A673 (cell line): ENCODE measurements around the gene SLC48A1. TPM values are rescaled to one million over a fixed set of nuclear protein-coding genes. Genes with fewer than 3 reads are reported as not detected.
A peak's percentile ranks its signal among the peaks of the same experiment; 100 is the strongest.

ENCODE experiments used
- BruUV-seq: library from RNA; stranded (reverse); fragments of 400-500 nt; replicated peaks from 2 replicates; lab custom pipeline; 2021; lab: Mats Ljungman, UMichigan
- CTCF ChIA-PET: fragments of 300-600 bp; sonication (Branson Sonifier 250); formaldehyde crosslinking; loops from one replicate; lab custom pipeline; 2022; ENCODE audit warnings: antibody characterized with exemption; lab: Charles Lee
- POLR2A ChIA-PET: fragments of 300-600 bp; sonication (Branson Sonifier 250); formaldehyde crosslinking; loops from one replicate; lab custom pipeline; 2022; ENCODE audit warnings: antibody characterized with exemption; ENCODE audit not compliant: low non-redundant PET; lab: Charles Lee
- DNase-seq: peaks from one replicate; pipeline ENCODE4 v3.0.0-alpha.2; 2015; ENCODE audit warnings: low spot score
- H3K27ac ChIP-seq: fragments of 200-600 bp; sonication (generic); 2 replicates; pipeline ENCODE4 v1.5.1; 2016; ENCODE audit warnings: mixed run types, low read depth, mild to moderate bottlenecking, mixed read lengths, antibody characterized with exemption, low read length; ENCODE audit not compliant: poor library complexity, severe bottlenecking
- H3K27me3 ChIP-seq: fragments of 200-600 bp; sonication (generic); replicated peaks from 2 replicates; pipeline ENCODE4 v1.6.1; 2017; ENCODE audit warnings: mixed run types, low read depth, mild to moderate bottlenecking, mixed read lengths, antibody characterized with exemption, low read length; ENCODE audit not compliant: insufficient read depth, poor library complexity
- H3K36me3 ChIP-seq: fragments of 200-600 bp; sonication (generic); 2 replicates; pipeline ENCODE4 v1.6.1; 2016; ENCODE audit warnings: mixed run types, mild to moderate bottlenecking, mixed read lengths, antibody characterized with exemption, low read length; ENCODE audit not compliant: insufficient read depth, poor library complexity, severe bottlenecking
- H3K4me1 ChIP-seq: fragments of 200-600 bp; sonication (generic); 2 replicates; pipeline ENCODE4 v1.6.1; 2017; ENCODE audit warnings: mixed run types, mild to moderate bottlenecking, mixed read lengths, antibody characterized with exemption, low read length; ENCODE audit not compliant: insufficient read depth, poor library complexity, severe bottlenecking
- H3K4me3 ChIP-seq: fragments of 200-600 bp; sonication (generic); 2 replicates; pipeline ENCODE4 v1.5.1; 2016; ENCODE audit warnings: low read depth, mixed run types, mild to moderate bottlenecking, mixed read lengths, low read length; ENCODE audit not compliant: poor library complexity, severe bottlenecking
- H3K9me3 ChIP-seq: fragments of 200-600 bp; sonication (generic); 2 replicates; pipeline ENCODE4 v1.6.1; 2016; ENCODE audit warnings: mixed run types, low read depth, mild to moderate bottlenecking, mixed read lengths, antibody characterized with exemption, low read length; ENCODE audit not compliant: poor library complexity, severe bottlenecking
- EZH2 ChIP-seq: fragments of 200-600 bp; sonication (generic); IDR thresholded peaks from 2 replicates; pipeline ENCODE4 v1.6.1; 2017; ENCODE audit warnings: borderline replicate concordance, low read depth, mild to moderate bottlenecking, mixed read lengths, antibody characterized with exemption, low read length; ENCODE audit not compliant: poor library complexity, severe bottlenecking
- intact Hi-C: fragments of 100-400 bp; cut with micrococcal nuclease; formaldehyde crosslinking; loops from one replicate; pipeline ENCODE4 v1.10.0; 2022; ENCODE audit not compliant: unreplicated experiment
- total RNA-seq: library from RNA; stranded (reverse); gene quantifications from 2 replicates; pipeline ENCODE4 v1.2.3, GENCODE V29; 2021
- TF ChIP-seq, protein P1 (sequence below): fragments of 300-800, 200-600 bp; sonication (generic); conservative IDR thresholded peaks from 2 replicates; pipeline ENCODE4 v1.5.1; 2017; ENCODE audit warnings: low read depth, mild to moderate bottlenecking, antibody characterized with exemption, low read length, moderate library complexity, mixed read lengths

Gene SLC48A1
- total RNA-seq, 1 experiment from 2014 or later: 39.3 TPM

GRCh38 chr12:47735649-47736048 lies 37.4 kb upstream of the SLC48A1 start:
- BruUV-seq: no TSS peak
- no peak overlapping the region for H3K4me3 ChIP-seq
- intact Hi-C loops: no loop called here
- H3K27ac ChIP-seq: peak overlapping the region; percentile 37
- DNase-seq: no peak
- H3K4me1 ChIP-seq: peaks cover 22% of the 10 kb centered on the region
- CTCF ChIA-PET: no interaction called here
- no peaks in the 10 kb centered on the region for H3K27me3 ChIP-seq
- POLR2A ChIA-PET: no interaction called here
- TF ChIP-seq EZH2: no peak
- TF ChIP-seq, protein P1, sequence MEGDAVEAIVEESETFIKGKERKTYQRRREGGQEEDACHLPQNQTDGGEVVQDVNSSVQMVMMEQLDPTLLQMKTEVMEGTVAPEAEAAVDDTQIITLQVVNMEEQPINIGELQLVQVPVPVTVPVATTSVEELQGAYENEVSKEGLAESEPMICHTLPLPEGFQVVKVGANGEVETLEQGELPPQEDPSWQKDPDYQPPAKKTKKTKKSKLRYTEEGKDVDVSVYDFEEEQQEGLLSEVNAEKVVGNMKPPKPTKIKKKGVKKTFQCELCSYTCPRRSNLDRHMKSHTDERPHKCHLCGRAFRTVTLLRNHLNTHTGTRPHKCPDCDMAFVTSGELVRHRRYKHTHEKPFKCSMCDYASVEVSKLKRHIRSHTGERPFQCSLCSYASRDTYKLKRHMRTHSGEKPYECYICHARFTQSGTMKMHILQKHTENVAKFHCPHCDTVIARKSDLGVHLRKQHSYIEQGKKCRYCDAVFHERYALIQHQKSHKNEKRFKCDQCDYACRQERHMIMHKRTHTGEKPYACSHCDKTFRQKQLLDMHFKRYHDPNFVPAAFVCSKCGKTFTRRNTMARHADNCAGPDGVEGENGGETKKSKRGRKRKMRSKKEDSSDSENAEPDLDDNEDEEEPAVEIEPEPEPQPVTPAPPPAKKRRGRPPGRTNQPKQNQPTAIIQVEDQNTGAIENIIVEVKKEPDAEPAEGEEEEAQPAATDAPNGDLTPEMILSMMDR: no peak
- H3K9me3 ChIP-seq: no peaks in the 10 kb centered on the region
- H3K36me3 ChIP-seq: no peaks in the 10 kb centered on the region

DNA sequence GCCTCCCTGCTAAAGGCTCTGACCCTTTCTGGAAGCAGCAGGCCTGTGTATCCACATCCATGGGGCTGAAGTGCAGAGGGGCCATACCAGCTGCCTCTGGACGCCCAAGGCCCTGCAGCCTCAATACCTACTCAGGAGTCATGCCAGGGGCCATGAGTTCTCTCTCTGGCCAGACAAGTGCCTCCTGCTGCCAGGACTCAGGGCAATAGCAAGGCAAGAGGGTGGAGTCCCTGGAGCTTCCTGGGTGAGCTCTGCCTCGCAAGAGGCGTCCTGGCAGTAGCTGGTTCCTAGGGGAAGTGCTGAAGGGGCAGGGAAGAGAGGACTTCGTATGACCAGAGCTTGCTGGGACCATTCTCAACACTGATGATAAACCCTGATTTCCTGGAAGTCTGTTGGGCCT lies 36.8 kb upstream of the SLC48A1 start:
- BruUV-seq: no TSS peak
- no peak overlapping the region for H3K27ac ChIP-seq
- no peaks in the 10 kb centered on the region for H3K36me3 ChIP-seq
- H3K27me3 ChIP-seq: no peaks in the 10 kb centered on the region
- H3K4me1 ChIP-seq: peaks cover 28% of the 10 kb centered on the region
- no peaks in the 10 kb centered on the region for H3K9me3 ChIP-seq
- no peak for DNase-seq
- TF ChIP-seq, protein P1: no peak
- no peak for TF ChIP-seq EZH2
- ChIA-PET POLR2A (interaction anchor here (0.6 kb wide), 1 partner anchor 14 kb away, joined by 3 read pairs; no protein-coding TSS in a partner anchor), CTCF (no interaction called here)
- H3K4me3 ChIP-seq: no peak overlapping the region
- intact Hi-C loops: no loop called here

DNA sequence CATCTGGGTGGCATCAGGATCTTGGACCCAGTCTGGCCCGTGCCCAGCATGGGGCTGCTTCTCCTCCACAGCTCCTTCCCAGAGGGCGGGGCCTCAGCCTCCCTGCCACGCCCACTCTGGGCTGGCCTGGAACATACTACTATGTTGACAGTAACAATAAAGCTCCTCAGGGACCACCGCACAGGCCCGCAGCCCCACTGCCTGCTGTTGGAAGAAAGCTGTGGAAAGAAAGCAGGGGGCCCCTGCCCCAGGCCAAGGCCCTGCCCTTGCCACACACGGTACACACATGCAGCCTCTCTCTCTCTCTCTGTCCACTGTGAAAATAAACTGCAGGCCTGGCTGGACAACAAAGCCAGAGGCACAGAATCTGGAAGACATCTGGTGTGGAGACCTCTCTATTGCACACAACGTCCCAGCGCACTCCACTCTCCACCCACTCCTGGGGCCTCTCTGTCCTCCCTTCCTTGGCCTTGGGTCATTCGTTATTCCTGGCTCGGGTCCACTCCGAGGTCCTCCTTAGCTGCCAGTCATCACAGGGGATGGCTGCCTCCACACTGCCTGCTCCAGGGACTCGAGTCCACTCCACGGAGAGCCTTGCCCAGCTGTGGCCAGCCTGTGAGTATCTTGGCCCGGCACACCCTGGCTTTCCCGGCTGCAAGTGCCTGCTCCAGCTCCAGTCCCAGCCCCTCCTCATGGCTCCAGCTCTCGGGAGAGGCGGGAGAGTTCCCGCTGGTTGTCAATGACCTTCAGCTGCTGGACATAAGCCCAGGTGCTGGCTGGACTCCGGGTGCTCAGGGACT lies 36.0 kb upstream of the SLC48A1 start:
- no peaks in the 10 kb centered on the region for H3K9me3 ChIP-seq
- TF ChIP-seq, protein P1: no peak
- TF ChIP-seq EZH2: no peak
- BruUV-seq: no TSS peak
- intact Hi-C loops: no loop called here
- peaks cover 36% of the 10 kb centered on the region for H3K4me1 ChIP-seq
- H3K27me3 ChIP-seq: no peaks in the 10 kb centered on the region
- CTCF ChIA-PET: interaction anchor here (0.6 kb wide), 1 partner anchor 102 kb away, joined by 5 read pairs; no protein-coding TSS in a partner anchor
- no peaks in the 10 kb centered on the region for H3K36me3 ChIP-seq
- H3K4me3 ChIP-seq: no peak overlapping the region
- DNase-seq: no peak
- POLR2A ChIA-PET: interaction anchor here (0.6 kb wide), 2 partner anchors 13 to 39 kb away, joined by 3 read pairs; no protein-coding TSS in a partner anchor
- no peak overlapping the region for H3K27ac ChIP-seq
